ENCODE results near the gene UGT1A4. TPM values are rescaled to one million over a fixed set of nuclear protein-coding genes. Genes with fewer than 3 reads are reported as not detected.

The UGT1A4 gene
- total and polyA plus RNA-seq, 10 of the 15 experiments (the other 5 are each of a cell fraction or from before 2014, with no cell fraction given): not detected

GRCh38 chr2:233684640-233685039 lies 33.9 kb upstream of the UGT1A4 start:
- no peak overlapping the region for H3K9ac ChIP-seq (ENCODE audit: control insufficient read depth, insufficient read depth, low read length)
- TF ChIP-seq RBBP5 (conservative IDR thresholded peaks at IDR 0.05) (no peak), EGR1 (IDR thresholded peaks at IDR 0.05; ENCODE audit: borderline replicate concordance in 1 of 2, low read depth in 2 of 2, low read length in 2 of 2) (no peak), CBX3 (IDR thresholded peaks at IDR 0.05; ENCODE audit: borderline replicate concordance, low read depth) (no peak), FOXK2 (IDR thresholded peaks at IDR 0.05) (no peak), POU2F2 (IDR thresholded peaks at IDR 0.05; ENCODE audit: borderline replicate concordance, low read depth, low read length) (no peak), IKZF1 (conservative IDR thresholded peaks at IDR 0.05) (no peak), CEBPB (IDR thresholded peaks at IDR 0.05; ENCODE audit: borderline replicate concordance in 1 of 2, low read depth in 2 of 2, low read length in 2 of 2) (no peak), SP1 (IDR thresholded peaks at IDR 0.05; ENCODE audit: low read depth, low read length) (no peak), ZNF274 (IDR thresholded peaks at IDR 0.05; ENCODE audit: insufficient read depth, insufficient read length) (no peak), RB1 (IDR thresholded peaks at IDR 0.05; ENCODE audit: borderline replicate concordance) (no peak), IRF4 (IDR thresholded peaks at IDR 0.05; ENCODE audit: low read depth, low read length) (no peak), ATF7 (IDR thresholded peaks at IDR 0.05; ENCODE audit: low read depth) (no peak), IRF5 (IDR thresholded peaks at IDR 0.05; ENCODE audit: borderline replicate concordance) (no peak)
- TF ChIP-seq, protein P1, sequence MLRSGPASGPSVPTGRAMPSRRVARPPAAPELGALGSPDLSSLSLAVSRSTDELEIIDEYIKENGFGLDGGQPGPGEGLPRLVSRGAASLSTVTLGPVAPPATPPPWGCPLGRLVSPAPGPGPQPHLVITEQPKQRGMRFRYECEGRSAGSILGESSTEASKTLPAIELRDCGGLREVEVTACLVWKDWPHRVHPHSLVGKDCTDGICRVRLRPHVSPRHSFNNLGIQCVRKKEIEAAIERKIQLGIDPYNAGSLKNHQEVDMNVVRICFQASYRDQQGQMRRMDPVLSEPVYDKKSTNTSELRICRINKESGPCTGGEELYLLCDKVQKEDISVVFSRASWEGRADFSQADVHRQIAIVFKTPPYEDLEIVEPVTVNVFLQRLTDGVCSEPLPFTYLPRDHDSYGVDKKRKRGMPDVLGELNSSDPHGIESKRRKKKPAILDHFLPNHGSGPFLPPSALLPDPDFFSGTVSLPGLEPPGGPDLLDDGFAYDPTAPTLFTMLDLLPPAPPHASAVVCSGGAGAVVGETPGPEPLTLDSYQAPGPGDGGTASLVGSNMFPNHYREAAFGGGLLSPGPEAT (IDR thresholded peaks at IDR 0.05; ENCODE audit: low read depth): no peak
- TF ChIP-seq, protein P2, sequence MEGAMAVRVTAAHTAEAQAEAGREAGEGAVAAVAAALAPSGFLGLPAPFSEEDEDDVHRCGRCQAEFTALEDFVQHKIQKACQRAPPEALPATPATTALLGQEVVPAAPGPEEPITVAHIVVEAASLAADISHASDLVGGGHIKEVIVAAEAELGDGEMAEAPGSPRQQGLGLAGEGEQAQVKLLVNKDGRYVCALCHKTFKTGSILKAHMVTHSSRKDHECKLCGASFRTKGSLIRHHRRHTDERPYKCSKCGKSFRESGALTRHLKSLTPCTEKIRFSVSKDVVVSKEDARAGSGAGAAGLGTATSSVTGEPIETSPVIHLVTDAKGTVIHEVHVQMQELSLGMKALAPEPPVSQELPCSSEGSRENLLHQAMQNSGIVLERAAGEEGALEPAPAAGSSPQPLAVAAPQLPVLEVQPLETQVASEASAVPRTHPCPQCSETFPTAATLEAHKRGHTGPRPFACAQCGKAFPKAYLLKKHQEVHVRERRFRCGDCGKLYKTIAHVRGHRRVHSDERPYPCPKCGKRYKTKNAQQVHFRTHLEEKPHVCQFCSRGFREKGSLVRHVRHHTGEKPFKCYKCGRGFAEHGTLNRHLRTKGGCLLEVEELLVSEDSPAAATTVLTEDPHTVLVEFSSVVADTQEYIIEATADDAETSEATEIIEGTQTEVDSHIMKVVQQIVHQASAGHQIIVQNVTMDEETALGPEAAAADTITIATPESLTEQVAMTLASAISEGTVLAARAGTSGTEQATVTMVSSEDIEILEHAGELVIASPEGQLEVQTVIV (IDR thresholded peaks at IDR 0.05; ENCODE audit: borderline replicate concordance, partially characterized antibody): no peak
- H2AFZ ChIP-seq (ENCODE audit: control insufficient read depth, low read depth, low read length): no peak overlapping the region
- H3K36me3 ChIP-seq (ENCODE audit: control insufficient read depth in 2 of 2, insufficient read depth in 2 of 2, low read length in 1 of 2): no peaks in the 10 kb centered on the region
- ChIA-PET CTCF (no interaction called here), RAD21 (ENCODE audit: unreplicated experiment) (no interaction called here), POLR2A (no interaction called here), SMC1A (ENCODE audit: uncharacterized antibody, unreplicated experiment) (no interaction called here)
- H4K20me1 ChIP-seq (ENCODE audit: control insufficient read depth, insufficient read depth): no peaks in the 10 kb centered on the region
- WGBS (ENCODE audit: insufficient coverage, insufficient replicate concordance, low lambda C conversion rate, missing lambda C conversion rate): 5% methylated on average over 1 of the region's 1 CpG
- BruUV-seq (replicated peaks): no TSS peak
- intact Hi-C loops (cut with micrococcal nuclease; ENCODE audit: unreplicated experiment): no loop called here
- H3K27ac ChIP-seq (ENCODE audit: control insufficient read depth, insufficient read depth): no peak overlapping the region
- ATAC-seq (no peak), FAIRE-seq (no peak), DNase-seq (ENCODE audit: low read depth, low spot score) (no peak)
- no peak overlapping the region for H3K4me2 ChIP-seq (ENCODE audit: control insufficient read depth, insufficient read depth)
- H3K27me3 ChIP-seq (replicated peaks in 1 of 2; ENCODE audit: control insufficient read depth in 2 of 2, insufficient read depth in 2 of 2, low read length in 1 of 2): no peaks in the 10 kb centered on the region; a peak in 2 of 4 replicates
- in situ Hi-C loops (cut with MboI): no loop called here
- H3K4me1 ChIP-seq (ENCODE audit: control insufficient read depth, insufficient read depth, low read length): no peaks in the 10 kb centered on the region
- no peaks in the 10 kb centered on the region for H3K9me3 ChIP-seq (replicated peaks; ENCODE audit: control insufficient read depth, insufficient read depth, low read length)
- H3K79me2 ChIP-seq (ENCODE audit: control insufficient read depth, insufficient read depth, low read length): no peaks in the 10 kb centered on the region
- no peak overlapping the region for H3K4me3 ChIP-seq

Measured in GM12878 (cell line).